ENCODE measurements around the gene SMIM38. TPM values are rescaled to one million over a fixed set of nuclear protein-coding genes. Genes with fewer than 3 reads are reported as not detected.

SMIM38 gene
- total and polyA plus RNA-seq, 4 donors: 0.03 to 1.7 (median 0.07) TPM

- Histone ChIP-seq H3K4me3 (ENCODE audit: low read depth in 1 of 3, low read length in 3 of 3) (no peak overlapping the region), H3K9ac (ENCODE audit: low read depth in 1 of 2, low read length in 2 of 2) (no peak overlapping the region), H3K36me3 (ENCODE audit: control insufficient read depth in 4 of 4, insufficient read depth in 3 of 4, low read depth in 1 of 4, low read length in 3 of 4) (no peaks in the 10 kb centered on the region), H3K4me1 (ENCODE audit: control insufficient read depth in 4 of 4, insufficient read depth in 4 of 4, low read length in 3 of 4) (no peaks in the 10 kb centered on the region), H3K27ac (ENCODE audit: low read depth in 1 of 2, low read length in 2 of 2) (no peak overlapping the region), H3K27me3 (ENCODE audit: control insufficient read depth in 4 of 4, insufficient read depth in 4 of 4, low read length in 3 of 4) (no peaks in the 10 kb centered on the region), H3K9me3 (ENCODE audit: control insufficient read depth in 4 of 4, low read length in 3 of 4) (no peaks in the 10 kb centered on the region)
- WGBS: 91% methylated on average over 25 of the region's 25 CpGs
- DNase-seq (ENCODE audit: low spot score): no peak
- no peak for TF ChIP-seq HNF4A (conservative IDR thresholded peaks at IDR 0.05)
- TF ChIP-seq JUND (IDR thresholded peaks at IDR 0.05): no peak
- TF ChIP-seq NR2F2 (IDR thresholded peaks at IDR 0.05): no peak
- TF ChIP-seq ATF3 (IDR thresholded peaks at IDR 0.05): no peak
- TF ChIP-seq MAX (IDR thresholded peaks at IDR 0.05): no peak
- no peak for TF ChIP-seq RXRA (IDR thresholded peaks at IDR 0.05)
- no peak for TF ChIP-seq RAD21 (IDR thresholded peaks at IDR 0.05)
Measured at GRCh38 chr11:69202511-69203221, 46.9 kb downstream of the SMIM38 start.

GRCh38 chr11:69203381-69203780, 47.6 kb downstream of the SMIM38 start:
- Histone ChIP-seq H3K36me3 (ENCODE audit: control insufficient read depth in 4 of 4, insufficient read depth in 3 of 4, low read depth in 1 of 4, low read length in 3 of 4) (no peaks in the 10 kb centered on the region), H3K4me3 (ENCODE audit: low read depth in 1 of 3, low read length in 3 of 3) (no peak overlapping the region), H3K4me1 (ENCODE audit: control insufficient read depth in 4 of 4, insufficient read depth in 4 of 4, low read length in 3 of 4) (no peaks in the 10 kb centered on the region), H3K27me3 (ENCODE audit: control insufficient read depth in 4 of 4, insufficient read depth in 4 of 4, low read length in 3 of 4) (no peaks in the 10 kb centered on the region), H3K9me3 (ENCODE audit: control insufficient read depth in 4 of 4, low read length in 3 of 4) (no peaks in the 10 kb centered on the region), H3K27ac (ENCODE audit: low read depth in 1 of 2, low read length in 2 of 2) (no peak overlapping the region), H3K9ac (ENCODE audit: low read depth in 1 of 2, low read length in 2 of 2) (no peak overlapping the region)
- TF ChIP-seq FOXA2 (IDR thresholded peaks at IDR 0.05) (no peak), RAD21 (IDR thresholded peaks at IDR 0.05) (no peak), CTCF (IDR thresholded peaks at IDR 0.05; ENCODE audit: low read depth, low read length, missing input control) (no peak), SP1 (IDR thresholded peaks at IDR 0.05) (no peak)
- WGBS: 92% methylated on average over 16 of the region's 16 CpGs
- DNase-seq (ENCODE audit: low spot score): no peak

- Histone ChIP-seq H3K4me1 (ENCODE audit: control insufficient read depth in 4 of 4, insufficient read depth in 4 of 4, low read length in 3 of 4) (no peaks in the 10 kb centered on the region), H3K9me3 (ENCODE audit: control insufficient read depth in 4 of 4, low read length in 3 of 4) (no peaks in the 10 kb centered on the region), H3K36me3 (ENCODE audit: control insufficient read depth in 4 of 4, insufficient read depth in 3 of 4, low read depth in 1 of 4, low read length in 3 of 4) (no peaks in the 10 kb centered on the region), H3K4me3 (ENCODE audit: low read depth in 1 of 3, low read length in 3 of 3) (no peak overlapping the region), H3K27ac (ENCODE audit: low read depth in 1 of 2, low read length in 2 of 2) (no peak overlapping the region), H3K27me3 (ENCODE audit: control insufficient read depth in 4 of 4, insufficient read depth in 4 of 4, low read length in 3 of 4) (no peaks in the 10 kb centered on the region), H3K9ac (ENCODE audit: low read depth in 1 of 2, low read length in 2 of 2) (no peak overlapping the region)
- 82% methylated on average over 8 of the region's 8 CpGs for WGBS
- no peak for TF ChIP-seq RXRA (IDR thresholded peaks at IDR 0.05)
- no peak for TF ChIP-seq FOXA1 (IDR thresholded peaks at IDR 0.05)
- TF ChIP-seq HNF4A (conservative IDR thresholded peaks at IDR 0.05): no peak
- no peak for TF ChIP-seq TAF1 (conservative IDR thresholded peaks at IDR 0.05)
- TF ChIP-seq ATF3 (IDR thresholded peaks at IDR 0.05): no peak
- no peak for TF ChIP-seq EGR1 (IDR thresholded peaks at IDR 0.05; ENCODE audit: low read depth in 2 of 2)
- TF ChIP-seq YY1 (IDR thresholded peaks at IDR 0.05): no peak
- no peak for TF ChIP-seq SP1 (IDR thresholded peaks at IDR 0.05)
- no peak for TF ChIP-seq REST (IDR thresholded peaks at IDR 0.05)
- no peak for DNase-seq (ENCODE audit: low spot score)
Measured at GRCh38 chr11:69203901-69204245, 48.1 kb downstream of the SMIM38 start.
